BJ (cell line): ENCODE measurements around the gene TMEFF1. TPM values are rescaled to one million over a fixed set of nuclear protein-coding genes. Genes with fewer than 3 reads are reported as not detected.
"Not testable (repeated sequence)": the region's sequence is repeated elsewhere in the genome, so short reads cannot be mapped to it uniquely, and the experiment has no call there.

ENCODE experiments used
- CTCF ChIA-PET: fragments of 350-600 bp; formaldehyde crosslinking; extraction: SDS; loops from one replicate; lab custom pipeline; 2021; ENCODE audit warnings: antibody characterized with exemption, inconsistent platforms; lab: Yijun Ruan, JAX
- POLR2A ChIA-PET: fragments of 300-600 bp; sonication (Branson Sonifier 250); formaldehyde crosslinking; extraction: SDS; loops from one replicate; lab custom pipeline; 2021; ENCODE audit warnings: antibody characterized with exemption; lab: Charles Lee
- DNase-seq: peaks from one replicate; pipeline ENCODE4 v3.0.0-alpha.2; 2011; ENCODE audit warnings: low read depth
- H3K27me3 ChIP-seq: 2 replicates; pipeline ENCODE4 v1.6.0; 2011; ENCODE audit warnings: low read length; ENCODE audit not compliant: control insufficient read depth, insufficient read depth
- H3K36me3 ChIP-seq: 2 replicates; pipeline ENCODE4 v1.5.1; 2011; ENCODE audit warnings: low read length; ENCODE audit not compliant: control insufficient read depth, insufficient read depth
- H3K4me3 ChIP-seq: 2 replicates; pipeline ENCODE4 v1.5.1; 2011; ENCODE audit warnings: low read depth, mild to moderate bottlenecking, control low read depth, low read length
- polyA plus RNA-seq: library from polyadenylated mRNA; depleted of rRNA; stranded (reverse); fragments of >200 nt; gene quantifications from 2 replicates; pipeline ENCODE4 v1.2.3, GENCODE V29; 2011
- TF ChIP-seq, protein P1 (sequence below): IDR thresholded peaks from 2 replicates; pipeline ENCODE4 v1.5.1; 2011; ENCODE audit warnings: low read depth, mild to moderate bottlenecking, control low read depth, inconsistent platforms, low read length, moderate library complexity; ENCODE audit not compliant: insufficient read depth

The TMEFF1 gene
- polyA plus RNA-seq, 1 experiment = 0.10 TPM

DNA sequence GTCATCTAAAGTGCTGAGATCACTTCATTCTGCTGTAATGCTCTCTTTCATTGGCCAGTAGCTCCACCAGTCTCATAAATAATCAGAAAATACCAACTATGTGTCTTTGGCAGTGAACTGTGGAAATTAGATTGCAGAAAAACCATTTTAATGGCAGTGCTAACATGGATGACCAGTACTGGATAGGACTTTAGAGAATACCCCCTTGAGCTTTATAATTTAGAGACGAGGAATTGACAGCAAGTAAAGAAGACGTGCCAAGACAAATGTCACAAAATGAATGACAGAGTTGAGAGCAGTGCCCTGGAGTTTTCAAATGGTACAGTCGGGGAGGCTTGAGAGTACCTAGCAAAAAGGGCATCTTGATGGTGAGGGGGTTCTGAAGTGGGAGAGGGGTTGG, 40.2 kb upstream of the TMEFF1 start:
- TF ChIP-seq, protein P1, sequence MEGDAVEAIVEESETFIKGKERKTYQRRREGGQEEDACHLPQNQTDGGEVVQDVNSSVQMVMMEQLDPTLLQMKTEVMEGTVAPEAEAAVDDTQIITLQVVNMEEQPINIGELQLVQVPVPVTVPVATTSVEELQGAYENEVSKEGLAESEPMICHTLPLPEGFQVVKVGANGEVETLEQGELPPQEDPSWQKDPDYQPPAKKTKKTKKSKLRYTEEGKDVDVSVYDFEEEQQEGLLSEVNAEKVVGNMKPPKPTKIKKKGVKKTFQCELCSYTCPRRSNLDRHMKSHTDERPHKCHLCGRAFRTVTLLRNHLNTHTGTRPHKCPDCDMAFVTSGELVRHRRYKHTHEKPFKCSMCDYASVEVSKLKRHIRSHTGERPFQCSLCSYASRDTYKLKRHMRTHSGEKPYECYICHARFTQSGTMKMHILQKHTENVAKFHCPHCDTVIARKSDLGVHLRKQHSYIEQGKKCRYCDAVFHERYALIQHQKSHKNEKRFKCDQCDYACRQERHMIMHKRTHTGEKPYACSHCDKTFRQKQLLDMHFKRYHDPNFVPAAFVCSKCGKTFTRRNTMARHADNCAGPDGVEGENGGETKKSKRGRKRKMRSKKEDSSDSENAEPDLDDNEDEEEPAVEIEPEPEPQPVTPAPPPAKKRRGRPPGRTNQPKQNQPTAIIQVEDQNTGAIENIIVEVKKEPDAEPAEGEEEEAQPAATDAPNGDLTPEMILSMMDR = no peak
- POLR2A ChIA-PET = interaction anchor here (0.6 kb wide), 1 partner anchor 14 kb away, joined by 16 read pairs; no protein-coding TSS in a partner anchor
- CTCF ChIA-PET = no interaction called here
- DNase-seq = no peak
- H3K27me3 ChIP-seq = no peaks in the 10 kb centered on the region
- H3K36me3 ChIP-seq = no peaks in the 10 kb centered on the region
- H3K4me3 ChIP-seq = no peak overlapping the region

GRCh38 chr9:100436571-100436970, 36.4 kb upstream of the TMEFF1 start:
- TF ChIP-seq, protein P1 = no peak
- no peak for DNase-seq
- H3K36me3 ChIP-seq = no peaks in the 10 kb centered on the region
- H3K4me3 ChIP-seq = no peak overlapping the region
- ChIA-PET CTCF (interaction anchor here (0.7 to 3.0 kb wide), 5 partner anchors 7 to 111 kb away, joined by 3 to 14 read pairs (median 8); partner anchors contain the start of gene MSANTD3), POLR2A (no interaction called here)
- no peaks in the 10 kb centered on the region for H3K27me3 ChIP-seq

- DNase-seq = no peak
- CTCF ChIA-PET = interaction anchor here (0.6 to 3.0 kb wide), 25 partner anchors 8 to 1283 kb away, joined by 3 to 14 read pairs (median 4); partner anchors contain the start of genes MSANTD3 and TEX10
- TF ChIP-seq, protein P1 = peak; percentile 95
- Histone ChIP-seq H3K36me3 (peaks cover 2% of the 10 kb centered on the region; the same call in 1 of the 2 replicates), H3K27me3 (no peaks in the 10 kb centered on the region), H3K4me3 (no peak overlapping the region)
- POLR2A ChIA-PET = interaction anchor here (0.6 kb wide), 1 partner anchor 40 kb away, joined by 10 read pairs; no protein-coding TSS in a partner anchor
Observed at GRCh38 chr9:100437860-100438805, 34.8 kb upstream of the TMEFF1 start.

DNA sequence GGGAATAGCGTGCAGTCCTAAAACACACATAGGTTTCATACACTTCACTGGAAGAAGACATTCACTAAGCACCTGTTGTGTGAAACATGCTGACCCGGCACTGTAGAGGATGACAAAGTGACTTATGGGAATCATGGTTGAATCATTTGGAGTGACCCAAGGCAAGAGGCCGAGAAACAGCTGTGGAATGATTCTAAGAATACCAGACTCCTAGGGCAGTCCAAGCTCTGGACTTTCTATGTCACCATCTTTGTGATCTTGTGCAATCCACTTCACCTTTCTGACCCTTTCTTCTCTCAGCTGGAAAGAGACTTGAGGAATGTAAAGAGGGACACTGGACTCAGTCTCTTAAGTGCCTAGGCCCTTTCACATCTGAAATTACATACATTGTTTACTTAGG, 32.9 kb upstream of the TMEFF1 start:
- TF ChIP-seq, protein P1 = no peak
- H3K36me3 ChIP-seq = peaks cover 2% of the 10 kb centered on the region; the same call in 1 of the 2 replicates
- no peak for DNase-seq
- CTCF ChIA-PET = interaction anchor here (0.6 to 2.3 kb wide), 6 partner anchors 8 to 1384 kb away, joined by 3 to 5 read pairs (median 4); partner anchors contain the start of gene MSANTD3
- POLR2A ChIA-PET = no interaction called here
- no peaks in the 10 kb centered on the region for H3K27me3 ChIP-seq
- H3K4me3 ChIP-seq = no peak overlapping the region

GRCh38 chr9:100440487-100440886, 32.5 kb upstream of the TMEFF1 start:
- DNase-seq, H3K36me3 ChIP-seq, POLR2A ChIA-PET, H3K27me3 ChIP-seq, H3K4me3 ChIP-seq: not testable (repeated sequence)
- CTCF ChIA-PET = interaction anchor here (0.8 to 2.3 kb wide), 6 partner anchors 9 to 115 kb away, joined by 3 to 5 read pairs (median 4); partner anchors contain the start of gene MSANTD3
